ENCODE results near the gene CSMD2. TPM values are rescaled to one million over a fixed set of nuclear protein-coding genes. Genes with fewer than 3 reads are reported as not detected.

Gene CSMD2
- total RNA-seq, 2 donors from 2014 or later = 0.62 to 2.8 TPM

GRCh38 chr1:33727310-33727709 lies 437.7 kb downstream of the CSMD2 start:
- TF ChIP-seq, protein P1, sequence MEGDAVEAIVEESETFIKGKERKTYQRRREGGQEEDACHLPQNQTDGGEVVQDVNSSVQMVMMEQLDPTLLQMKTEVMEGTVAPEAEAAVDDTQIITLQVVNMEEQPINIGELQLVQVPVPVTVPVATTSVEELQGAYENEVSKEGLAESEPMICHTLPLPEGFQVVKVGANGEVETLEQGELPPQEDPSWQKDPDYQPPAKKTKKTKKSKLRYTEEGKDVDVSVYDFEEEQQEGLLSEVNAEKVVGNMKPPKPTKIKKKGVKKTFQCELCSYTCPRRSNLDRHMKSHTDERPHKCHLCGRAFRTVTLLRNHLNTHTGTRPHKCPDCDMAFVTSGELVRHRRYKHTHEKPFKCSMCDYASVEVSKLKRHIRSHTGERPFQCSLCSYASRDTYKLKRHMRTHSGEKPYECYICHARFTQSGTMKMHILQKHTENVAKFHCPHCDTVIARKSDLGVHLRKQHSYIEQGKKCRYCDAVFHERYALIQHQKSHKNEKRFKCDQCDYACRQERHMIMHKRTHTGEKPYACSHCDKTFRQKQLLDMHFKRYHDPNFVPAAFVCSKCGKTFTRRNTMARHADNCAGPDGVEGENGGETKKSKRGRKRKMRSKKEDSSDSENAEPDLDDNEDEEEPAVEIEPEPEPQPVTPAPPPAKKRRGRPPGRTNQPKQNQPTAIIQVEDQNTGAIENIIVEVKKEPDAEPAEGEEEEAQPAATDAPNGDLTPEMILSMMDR (conservative IDR thresholded peaks at IDR 0.05) = no peak
- Mint-ChIP-seq H3K36me3 (ENCODE audit: low read depth) (no peaks in the 10 kb centered on the region), H3K27me3 (ENCODE audit: insufficient read depth) (peaks cover 2% of the 10 kb centered on the region), H3K4me3 (no peak overlapping the region), H3K27ac (no peak overlapping the region), H3K9me3 (no peaks in the 10 kb centered on the region), H3K4me1 (no peaks in the 10 kb centered on the region)
- Histone ChIP-seq H3K4me1 (ENCODE audit: control insufficient read depth, insufficient read depth, low read length) (no peaks in the 10 kb centered on the region), H3K27ac (ENCODE audit: low read depth, low read length) (no peak overlapping the region), H3K27me3 (ENCODE audit: control insufficient read depth, insufficient read depth, low read length, poor library complexity, severe bottlenecking) (no peaks in the 10 kb centered on the region), H3K4me3 (ENCODE audit: low read length) (no peak overlapping the region), H3K9ac (ENCODE audit: extremely low read depth, low read length, poor library complexity, severe bottlenecking) (no peak overlapping the region), H3K36me3 (ENCODE audit: control insufficient read depth, insufficient read depth, low read length) (no peaks in the 10 kb centered on the region), H3K9me3 (ENCODE audit: control insufficient read depth, low read length) (no peaks in the 10 kb centered on the region)
- no peak for DNase-seq
- WGBS, 2 experiments (ENCODE audit: insufficient coverage in 1 of 2, insufficient read length in 1 of 2) = 96 to 97% methylated on average over 3 of the region's 3 CpGs

DNA sequence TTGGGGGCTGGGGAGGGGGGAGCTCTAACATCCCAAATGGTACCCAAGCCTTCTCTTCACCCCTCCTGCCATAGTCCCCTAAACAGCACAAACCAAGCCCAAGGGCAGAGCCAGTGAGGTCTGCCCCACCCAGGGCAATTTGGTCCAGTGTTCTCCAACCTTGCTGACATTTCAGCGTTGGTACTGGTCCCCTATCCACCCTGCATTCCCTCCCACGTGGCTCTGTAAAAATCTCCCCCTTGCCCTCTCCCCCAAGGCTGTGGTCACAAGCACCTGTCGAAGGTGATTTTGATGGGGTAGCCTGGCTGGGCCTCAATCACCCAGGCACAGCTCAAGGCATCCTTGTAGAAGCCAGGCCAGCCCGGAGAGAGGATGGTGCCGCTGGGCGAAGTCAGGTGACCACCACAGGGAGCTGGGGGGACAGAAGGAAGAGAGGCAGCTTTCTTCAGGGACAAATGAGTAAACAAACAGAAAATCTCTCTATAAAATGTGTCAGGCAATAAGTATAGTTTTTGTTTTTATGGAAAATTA lies 438.7 kb downstream of the CSMD2 start:
- no peak for DNase-seq
- H3K9ac ChIP-seq (ENCODE audit: extremely low read depth, low read length, poor library complexity, severe bottlenecking) = no peak overlapping the region
- no peaks in the 10 kb centered on the region for H3K9me3 ChIP-seq (ENCODE audit: control insufficient read depth, low read length)
- Mint-ChIP-seq H3K36me3 (ENCODE audit: low read depth) (no peaks in the 10 kb centered on the region), H3K4me1 (no peaks in the 10 kb centered on the region), H3K9me3 (no peaks in the 10 kb centered on the region), H3K27ac (no peak overlapping the region), H3K4me3 (no peak overlapping the region), H3K27me3 (ENCODE audit: insufficient read depth) (no peaks in the 10 kb centered on the region)
- H3K27ac ChIP-seq (ENCODE audit: low read depth, low read length) = no peak overlapping the region
- 86 to 100% methylated on average over 1 to 6 of the region's 6 CpGs for WGBS, 2 experiments (ENCODE audit: insufficient coverage in 1 of 2, insufficient read length in 1 of 2)
- TF ChIP-seq, protein P1 (conservative IDR thresholded peaks at IDR 0.05) = no peak
- no peaks in the 10 kb centered on the region for H3K36me3 ChIP-seq (ENCODE audit: control insufficient read depth, insufficient read depth, low read length)
- H3K4me1 ChIP-seq (ENCODE audit: control insufficient read depth, insufficient read depth, low read length) = no peaks in the 10 kb centered on the region
- H3K27me3 ChIP-seq (ENCODE audit: control insufficient read depth, insufficient read depth, low read length, poor library complexity, severe bottlenecking) = no peaks in the 10 kb centered on the region
- H3K4me3 ChIP-seq (ENCODE audit: low read length) = no peak overlapping the region

DNA sequence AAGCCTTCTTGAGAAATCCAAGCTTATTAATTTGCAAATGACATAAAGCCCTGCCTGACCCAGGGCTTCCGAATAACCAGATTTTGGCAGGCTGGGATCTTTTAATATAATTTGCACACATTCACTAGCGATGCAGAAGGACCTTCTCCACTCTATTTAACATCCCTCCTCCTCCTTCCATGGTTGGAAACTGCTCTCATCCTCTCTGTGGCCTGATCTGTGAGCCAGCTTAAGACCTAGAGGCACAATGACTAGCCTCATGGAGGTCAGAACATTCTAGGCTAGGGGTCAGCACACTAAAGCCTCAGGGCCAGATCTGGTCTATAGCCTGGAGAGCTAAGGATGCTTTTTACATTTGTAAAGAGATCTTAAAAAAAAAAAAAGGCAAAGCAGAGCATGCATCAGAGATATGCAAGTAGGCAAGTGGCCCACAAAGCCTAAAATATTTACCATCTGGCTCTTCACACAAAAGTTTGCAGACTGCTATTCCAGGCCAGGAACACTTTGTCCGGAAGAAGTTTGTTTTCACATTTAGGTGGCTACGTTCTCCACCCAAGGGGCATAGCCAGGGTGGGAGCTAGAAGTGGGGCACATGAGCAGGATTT lies 439.4 kb downstream of the CSMD2 start:
- no peaks in the 10 kb centered on the region for H3K36me3 Mint-ChIP-seq (ENCODE audit: low read depth)
- no peak overlapping the region for H3K4me3 ChIP-seq (ENCODE audit: low read length)
- no peak overlapping the region for H3K27ac Mint-ChIP-seq
- no peaks in the 10 kb centered on the region for H3K9me3 ChIP-seq (ENCODE audit: control insufficient read depth, low read length)
- 90 to 93% methylated on average over 4 of the region's 4 CpGs for WGBS, 2 experiments (ENCODE audit: insufficient coverage in 1 of 2, insufficient read length in 1 of 2)
- H3K9me3 Mint-ChIP-seq = no peaks in the 10 kb centered on the region
- no peaks in the 10 kb centered on the region for H3K27me3 ChIP-seq (ENCODE audit: control insufficient read depth, insufficient read depth, low read length, poor library complexity, severe bottlenecking)
- no peaks in the 10 kb centered on the region for H3K4me1 ChIP-seq (ENCODE audit: control insufficient read depth, insufficient read depth, low read length)
- TF ChIP-seq, protein P1 (conservative IDR thresholded peaks at IDR 0.05) = no peak
- H3K4me3 Mint-ChIP-seq = no peak overlapping the region
- no peaks in the 10 kb centered on the region for H3K4me1 Mint-ChIP-seq
- H3K27me3 Mint-ChIP-seq (ENCODE audit: insufficient read depth) = no peaks in the 10 kb centered on the region
- no peak overlapping the region for H3K9ac ChIP-seq (ENCODE audit: extremely low read depth, low read length, poor library complexity, severe bottlenecking)
- no peak overlapping the region for H3K27ac ChIP-seq (ENCODE audit: low read depth, low read length)
- no peak for DNase-seq
- H3K36me3 ChIP-seq (ENCODE audit: control insufficient read depth, insufficient read depth, low read length) = no peaks in the 10 kb centered on the region
